Activated T-helper 2 cell treated with anti-CD3 and anti-CD28 coated beads, Interferon-gamma antibody, Interleukin-2, Interleukin-4, amounts not matched to agents 10 μg/mL and 5 μg/mL and 100 μg/mL, durations not matched to agents 14 hours and 24 hours and 36 hours (primary cell): ENCODE data around the gene CCR6. TPM values are rescaled to one million over a fixed set of nuclear protein-coding genes. Genes with fewer than 3 reads are reported as not detected.

ENCODE experiments used
- DNase-seq: peaks from one replicate; pipeline ENCODE4 v3.0.0; 2021; ENCODE audit warnings: low spot score
- H3K27ac Mint-ChIP-seq: one replicate; pipeline ENCODE4 v1.8.0; 2021; ENCODE audit warnings: mixed read lengths
- H3K27me3 Mint-ChIP-seq: one replicate; pipeline ENCODE4 v1.8.0; 2021; ENCODE audit warnings: low read depth, mixed read lengths
- H3K36me3 Mint-ChIP-seq: one replicate; pipeline ENCODE4 v1.8.0; 2021; ENCODE audit warnings: low read depth, mixed read lengths
- H3K4me1 Mint-ChIP-seq: one replicate; pipeline ENCODE4 v1.8.0; 2021; ENCODE audit warnings: low read depth, mixed read lengths
- H3K4me3 Mint-ChIP-seq: one replicate; pipeline ENCODE4 v1.8.0; 2021; ENCODE audit warnings: low read depth, mild to moderate bottlenecking, moderate library complexity, mixed read lengths
- H3K9me3 Mint-ChIP-seq: one replicate; pipeline ENCODE4 v1.8.0; 2021; ENCODE audit warnings: mixed read lengths
- intact Hi-C: fragments of 100-400 bp; cut with micrococcal nuclease; formaldehyde crosslinking; loops from one replicate; pipeline ENCODE4 v1.15.1; 2023
- total RNA-seq: library from RNA; stranded (reverse); gene quantifications from 2 replicates; pipeline ENCODE4 v1.2.3, GENCODE V29; 2022

The CCR6 gene
- total RNA-seq, 1 donor from 2014 or later = not detected

- Mint-ChIP-seq H3K4me3 (no peak overlapping the region), H3K27me3 (peaks cover 28% of the 10 kb centered on the region), H3K4me1 (peaks cover 11% of the 10 kb centered on the region), H3K9me3 (no peaks in the 10 kb centered on the region), H3K36me3 (no peaks in the 10 kb centered on the region), H3K27ac (no peak overlapping the region)
- intact Hi-C loops = no loop called here
- no peak for DNase-seq
Measured at GRCh38 chr6:167103041-167103891, 19.6 kb upstream of the CCR6 start.

GRCh38 chr6:167104388-167104787 is 18.5 kb upstream of the CCR6 start:
- no peaks in the 10 kb centered on the region for H3K9me3 Mint-ChIP-seq
- H3K36me3 Mint-ChIP-seq = no peaks in the 10 kb centered on the region
- peaks cover 23% of the 10 kb centered on the region for H3K27me3 Mint-ChIP-seq
- peaks cover 4% of the 10 kb centered on the region for H3K4me1 Mint-ChIP-seq
- no peak overlapping the region for H3K4me3 Mint-ChIP-seq
- H3K27ac Mint-ChIP-seq = no peak overlapping the region
- no peak for DNase-seq
- intact Hi-C loops = no loop called here

GRCh38 chr6:167105060-167105459 is 17.8 kb upstream of the CCR6 start:
- no peak for DNase-seq

GRCh38 chr6:167106406-167106805 is 16.5 kb upstream of the CCR6 start:
- Mint-ChIP-seq H3K27me3 (peaks cover 19% of the 10 kb centered on the region), H3K4me3 (no peak overlapping the region)
- intact Hi-C loops = no loop called here

More at GRCh38 chr6:167105060-167105459, 17.8 kb upstream of the CCR6 start:
- H3K27ac Mint-ChIP-seq = no peak overlapping the region
- peaks cover 4% of the 10 kb centered on the region for H3K4me1 Mint-ChIP-seq
- intact Hi-C loops = no loop called here
- H3K27me3 Mint-ChIP-seq = peaks cover 22% of the 10 kb centered on the region
- no peaks in the 10 kb centered on the region for H3K9me3 Mint-ChIP-seq
- H3K36me3 Mint-ChIP-seq = no peaks in the 10 kb centered on the region
- no peak overlapping the region for H3K4me3 Mint-ChIP-seq

GRCh38 chr6:167107787-167108186 is 15.1 kb upstream of the CCR6 start:
- H3K4me3 Mint-ChIP-seq = no peak overlapping the region
- DNase-seq = no peak
- intact Hi-C loops = no loop called here
- H3K36me3 Mint-ChIP-seq = no peaks in the 10 kb centered on the region
- H3K9me3 Mint-ChIP-seq = no peaks in the 10 kb centered on the region
- no peak overlapping the region for H3K27ac Mint-ChIP-seq
- peaks cover 27% of the 10 kb centered on the region for H3K27me3 Mint-ChIP-seq
- peaks cover 4% of the 10 kb centered on the region for H3K4me1 Mint-ChIP-seq

More at GRCh38 chr6:167106406-167106805, 16.5 kb upstream of the CCR6 start:
- H3K27ac Mint-ChIP-seq = no peak overlapping the region
- no peaks in the 10 kb centered on the region for H3K9me3 Mint-ChIP-seq
- H3K36me3 Mint-ChIP-seq = no peaks in the 10 kb centered on the region
- peaks cover 4% of the 10 kb centered on the region for H3K4me1 Mint-ChIP-seq
- no peak for DNase-seq

- intact Hi-C loops = no loop called here
- H3K27me3 Mint-ChIP-seq = peaks cover 27% of the 10 kb centered on the region
- H3K27ac Mint-ChIP-seq = no peak overlapping the region
Measured at GRCh38 chr6:167108278-167108677, 14.6 kb upstream of the CCR6 start.

GRCh38 chr6:167109651-167110050 is 13.2 kb upstream of the CCR6 start:
- intact Hi-C loops = no loop called here
- peaks cover 29% of the 10 kb centered on the region for H3K27me3 Mint-ChIP-seq
- no peak for DNase-seq
- H3K27ac Mint-ChIP-seq = no peak overlapping the region
- H3K9me3 Mint-ChIP-seq = no peaks in the 10 kb centered on the region
- H3K4me1 Mint-ChIP-seq = no peaks in the 10 kb centered on the region
- H3K36me3 Mint-ChIP-seq = no peaks in the 10 kb centered on the region
- no peak overlapping the region for H3K4me3 Mint-ChIP-seq

More at GRCh38 chr6:167108278-167108677, 14.6 kb upstream of the CCR6 start:
- Mint-ChIP-seq H3K4me3 (no peak overlapping the region), H3K9me3 (no peaks in the 10 kb centered on the region), H3K4me1 (peaks cover 2% of the 10 kb centered on the region), H3K36me3 (no peaks in the 10 kb centered on the region)
- DNase-seq = no peak

- H3K36me3 Mint-ChIP-seq = no peaks in the 10 kb centered on the region
- no peaks in the 10 kb centered on the region for H3K4me1 Mint-ChIP-seq
- no peak for DNase-seq
- no peak overlapping the region for H3K4me3 Mint-ChIP-seq
- no peak overlapping the region for H3K27ac Mint-ChIP-seq
- intact Hi-C loops = no loop called here
- H3K27me3 Mint-ChIP-seq = peaks cover 27% of the 10 kb centered on the region
- H3K9me3 Mint-ChIP-seq = no peaks in the 10 kb centered on the region
Measured at GRCh38 chr6:167111597-167111996, 11.3 kb upstream of the CCR6 start.

GRCh38 chr6:167112421-167112820 is 10.5 kb upstream of the CCR6 start:
- no peak for DNase-seq
- Mint-ChIP-seq H3K27me3 (peaks cover 27% of the 10 kb centered on the region), H3K4me3 (no peak overlapping the region), H3K4me1 (no peaks in the 10 kb centered on the region), H3K9me3 (no peaks in the 10 kb centered on the region), H3K27ac (no peak overlapping the region), H3K36me3 (no peaks in the 10 kb centered on the region)
- intact Hi-C loops = no loop called here

GRCh38 chr6:167113047-167113754 is 9.7 kb upstream of the CCR6 start:
- Mint-ChIP-seq H3K27me3 (peaks cover 25% of the 10 kb centered on the region), H3K9me3 (no peaks in the 10 kb centered on the region), H3K27ac (no peak overlapping the region), H3K36me3 (no peaks in the 10 kb centered on the region), H3K4me3 (no peak overlapping the region), H3K4me1 (no peaks in the 10 kb centered on the region)
- no peak for DNase-seq
- intact Hi-C loops = no loop called here

GRCh38 chr6:167113935-167114910 is 8.7 kb upstream of the CCR6 start:
- no peaks in the 10 kb centered on the region for H3K4me1 Mint-ChIP-seq

GRCh38 chr6:167115054-167115453 is 7.8 kb upstream of the CCR6 start:
- no peak overlapping the region for H3K4me3 Mint-ChIP-seq
- H3K4me1 Mint-ChIP-seq = no peaks in the 10 kb centered on the region
- intact Hi-C loops = no loop called here
- no peak overlapping the region for H3K27ac Mint-ChIP-seq
- H3K36me3 Mint-ChIP-seq = no peaks in the 10 kb centered on the region
- DNase-seq = no peak
- peaks cover 18% of the 10 kb centered on the region for H3K27me3 Mint-ChIP-seq
- no peaks in the 10 kb centered on the region for H3K9me3 Mint-ChIP-seq

More at GRCh38 chr6:167113935-167114910, 8.7 kb upstream of the CCR6 start:
- peaks cover 22% of the 10 kb centered on the region for H3K27me3 Mint-ChIP-seq
- no peaks in the 10 kb centered on the region for H3K9me3 Mint-ChIP-seq
- no peak for DNase-seq
- no peak overlapping the region for H3K27ac Mint-ChIP-seq
- intact Hi-C loops = no loop called here
- no peak overlapping the region for H3K4me3 Mint-ChIP-seq
- H3K36me3 Mint-ChIP-seq = no peaks in the 10 kb centered on the region
